Duodenal mucosa (tissue), 2 donors: ENCODE measurements around the gene DPM1.

Experiments used
- H3K27ac ChIP-seq: one replicate; pipeline ENCODE4 v1.7.0; 2013; ENCODE audit warnings: low read depth, low read length
- H3K27me3 ChIP-seq, 2 donors: one replicate each; pipeline ENCODE4 v1.7.0; 2013; ENCODE audit warnings: low read length in 2 of 2, control low read depth in 1 of 2; ENCODE audit not compliant: insufficient read depth in 2 of 2, control insufficient read depth in 1 of 2
- H3K36me3 ChIP-seq, 2 donors: one replicate each; pipeline ENCODE4 v1.7.0; 2013; ENCODE audit warnings: low read length in 2 of 2, control low read depth in 1 of 2; ENCODE audit not compliant: insufficient read depth in 2 of 2, control insufficient read depth in 1 of 2
- H3K4me1 ChIP-seq, 2 donors: one replicate each; pipeline ENCODE4 v1.7.0; 2013; ENCODE audit warnings: low read length in 2 of 2, control low read depth in 1 of 2; ENCODE audit not compliant: insufficient read depth in 2 of 2, control insufficient read depth in 1 of 2
- H3K4me3 ChIP-seq, 2 donors: one replicate each; pipeline ENCODE4 v1.7.0; 2013; ENCODE audit warnings: low read length in 2 of 2, low read depth in 1 of 2
- H3K9ac ChIP-seq, 2 donors: one replicate each; pipeline ENCODE4 v1.7.0; 2013; ENCODE audit warnings: low read length in 2 of 2, low read depth in 1 of 2
- H3K9me3 ChIP-seq, 2 donors: one replicate each; pipeline ENCODE4 v1.7.0; 2013; ENCODE audit warnings: low read length in 2 of 2, control low read depth in 1 of 2; ENCODE audit not compliant: control insufficient read depth in 1 of 2

DPM1 gene

GRCh38 chr20:50958615-50959542, 547 bp upstream of the DPM1 start, which contains the start of gene MOCS3:
MOCS3 (plus strand) TSS chr20:50958818; CDS start chr20:50958843, 25 bp downstream.
- peaks cover 30 to 33% of the 10 kb centered on the region in 2 donors for H3K4me1 ChIP-seq
- H3K9me3 ChIP-seq, result no peaks in the 10 kb centered on the region
- H3K27ac ChIP-seq, result peak within 1 kb of the TSS; percentile 71
- peak within 1 kb of the TSS; percentile 88 to 97 for H3K9ac ChIP-seq
- peaks cover 9 to 13% of the 10 kb centered on the region in 2 donors for H3K36me3 ChIP-seq
- peak within 1 kb of the TSS; percentile 93 to 96 for H3K4me3 ChIP-seq
- H3K27me3 ChIP-seq, result no peaks in the 10 kb centered on the region

- no peaks in the 10 kb centered on the region for H3K9me3 ChIP-seq
- no peaks in the 10 kb centered on the region for H3K27me3 ChIP-seq
- no peak overlapping the region for H3K27ac ChIP-seq
- H3K4me3 ChIP-seq, result peak overlapping the region; percentile 93 to 96
- H3K9ac ChIP-seq, result peak overlapping the region; percentile 88 to 97
- peaks cover 12 to 21% of the 10 kb centered on the region in 2 donors for H3K36me3 ChIP-seq
- H3K4me1 ChIP-seq, result peaks cover 26 to 27% of the 10 kb centered on the region in 2 donors
These were observed 1.1 kb downstream of the DPM1 start for GRCh38 chr20:50957276-50957675.

- Histone ChIP-seq H3K36me3 (peaks cover 19 to 43% of the 10 kb centered on the region in 2 donors), H3K27ac (no peak overlapping the region)
These were observed 4.5 kb downstream of the DPM1 start for GRCh38 chr20:50953821-50954220.

GRCh38 chr20:50953196-50953595, 5.1 kb downstream of the DPM1 start:
- Histone ChIP-seq H3K9ac (no peak overlapping the region), H3K9me3 (no peaks in the 10 kb centered on the region), H3K36me3 (peaks cover 19 to 49% of the 10 kb centered on the region in 2 donors), H3K4me1 (peaks cover 13 to 17% of the 10 kb centered on the region in 2 donors), H3K4me3 (no peak overlapping the region), H3K27ac (no peak overlapping the region), H3K27me3 (no peaks in the 10 kb centered on the region)

More at GRCh38 chr20:50953821-50954220, 4.5 kb downstream of the DPM1 start:
- Histone ChIP-seq H3K9ac (no peak overlapping the region), H3K4me3 (no peak overlapping the region), H3K27me3 (no peaks in the 10 kb centered on the region), H3K9me3 (no peaks in the 10 kb centered on the region), H3K4me1 (peaks cover 13 to 17% of the 10 kb centered on the region in 2 donors)

GRCh38 chr20:50948132-50948785, 10.1 kb downstream of the DPM1 start:
- Histone ChIP-seq H3K27ac (no peak overlapping the region), H3K4me1 (no peaks in the 10 kb centered on the region), H3K9me3 (no peaks in the 10 kb centered on the region), H3K9ac (no peak overlapping the region), H3K27me3 (no peaks in the 10 kb centered on the region), H3K36me3 (peaks cover 32 to 83% of the 10 kb centered on the region in 2 donors), H3K4me3 (no peak overlapping the region)

GRCh38 chr20:50943069-50943468, 15.3 kb downstream of the DPM1 start:
- H3K36me3 ChIP-seq, result peaks cover 37 to 86% of the 10 kb centered on the region in 2 donors

GRCh38 chr20:50933589-50933988, 24.7 kb downstream of the DPM1 start:
- Histone ChIP-seq H3K36me3 (peaks cover 10 to 43% of the 10 kb centered on the region in 2 donors), H3K27ac (no peak overlapping the region), H3K9me3 (no peaks in the 10 kb centered on the region), H3K9ac (no peak overlapping the region), H3K4me1 (peaks cover 11 to 14% of the 10 kb centered on the region in 2 donors), H3K4me3 (no peak overlapping the region), H3K27me3 (no peaks in the 10 kb centered on the region)

More at GRCh38 chr20:50943069-50943468, 15.3 kb downstream of the DPM1 start:
- no peak overlapping the region for H3K9ac ChIP-seq
- no peaks in the 10 kb centered on the region for H3K4me1 ChIP-seq
- H3K27me3 ChIP-seq, result no peaks in the 10 kb centered on the region
- H3K4me3 ChIP-seq, result no peak overlapping the region
- H3K9me3 ChIP-seq, result no peaks in the 10 kb centered on the region
- H3K27ac ChIP-seq, result no peak overlapping the region

GRCh38 chr20:50932691-50933280, 25.5 kb downstream of the DPM1 start:
- H3K4me3 ChIP-seq, result no peak overlapping the region
- no peaks in the 10 kb centered on the region for H3K27me3 ChIP-seq
- no peak overlapping the region for H3K9ac ChIP-seq
- no peak overlapping the region for H3K27ac ChIP-seq
- peaks cover 17 to 48% of the 10 kb centered on the region in 2 donors for H3K36me3 ChIP-seq
- peaks cover 14 to 17% of the 10 kb centered on the region in 2 donors for H3K4me1 ChIP-seq
- no peaks in the 10 kb centered on the region for H3K9me3 ChIP-seq

GRCh38 chr20:50932016-50932485, 26.3 kb downstream of the DPM1 start:
- Histone ChIP-seq H3K9me3 (no peaks in the 10 kb centered on the region), H3K4me1 (peaks cover 14 to 17% of the 10 kb centered on the region in 2 donors), H3K9ac (peak overlapping the region; percentile 68 to 71), H3K4me3 (peak overlapping the region; percentile 64 to 78), H3K27me3 (no peaks in the 10 kb centered on the region), H3K36me3 (peaks cover 17 to 43% of the 10 kb centered on the region in 2 donors), H3K27ac (peak overlapping the region; percentile 98)
